Gastrocnemius medialis (tissue), 4 donors: ENCODE measurements around the gene DMD. TPM values are rescaled to one million over a fixed set of nuclear protein-coding genes. Genes with fewer than 3 reads are reported as not detected.

ENCODE experiments used
- ATAC-seq, 2 donors: fragments of 150-250 bp; one replicate each; pipeline ENCODE4 v1.9.1; 2016
- DNase-seq, 2 donors: peaks; one replicate each; pipeline ENCODE4 v3.0.0-alpha.2; 2019
- H3K27ac ChIP-seq, 4 donors: fragments of 200-600 bp; sonication (generic); 1 replicate in 1 of 4; 2 replicates in 3 of 4; pipeline ENCODE4 v1.5.1; 2016 to 2018; ENCODE audit warnings: mild to moderate bottlenecking in 2 of 4, moderate library complexity in 1 of 4
- H3K27me3 ChIP-seq, 3 donors: fragments of 200-600 bp; sonication (generic) in 2 of 3; 1 replicate in 1 of 3; 2 replicates in 2 of 3; pipeline versions ENCODE4 v1.5.1 to v1.6.0; 2016 to 2019; ENCODE audit warnings: mild to moderate bottlenecking in 1 of 3, moderate library complexity in 1 of 3
- H3K36me3 ChIP-seq, 2 donors: fragments of 200-600 bp; sonication (generic) in 1 of 2; one replicate each; pipeline ENCODE4 v1.5.1; 2017 to 2018
- H3K4me1 ChIP-seq, 2 donors: fragments of 200-600 bp; sonication (generic) in 1 of 2; one replicate each; pipeline ENCODE4 v1.5.1; 2016 to 2017; ENCODE audit warnings: mild to moderate bottlenecking in 2 of 2
- H3K4me3 ChIP-seq, 4 donors: fragments of 200-600 bp; sonication (generic) in 3 of 4; 1 replicate in 1 of 4; 2 replicates in 3 of 4; pipeline ENCODE4 v1.5.1; 2016 to 2019; ENCODE audit warnings: mild to moderate bottlenecking in 2 of 4
- H3K9me3 ChIP-seq, 3 donors: fragments of 200-600 bp; sonication (generic) in 2 of 3; 1 replicate in 1 of 3; 2 replicates in 2 of 3; pipeline ENCODE4 v1.5.1; 2016 to 2019
- CTCF ChIP-seq, 5 experiments: fragments of 450-650 bp in 3 of 5; fragments of 200-600 bp in 2 of 5; sonication (generic) in 2 of 5; IDR thresholded peaks in 4 of 5; conservative IDR thresholded peaks in 1 of 5; 1 replicate in 4 of 5; 2 replicates in 1 of 5; pipeline ENCODE4 v1.5.1; 2016 to 2019; ENCODE audit warnings: antibody characterized with exemption in 5 of 5, mild to moderate bottlenecking in 3 of 5, moderate library complexity in 3 of 5
- POLR2A ChIP-seq, 2 donors: fragments of 450-650 bp; IDR thresholded peaks; one replicate each; pipeline ENCODE4 v1.6.1; 2017; ENCODE audit warnings: antibody characterized with exemption in 2 of 2, mild to moderate bottlenecking in 2 of 2, moderate library complexity in 2 of 2
- in situ Hi-C, 4 donors: fragments of 200-750 bp; cut with MboI; loops; one replicate each; pipeline versions ENCODE4 v1.15.0 to v1.8.0; 2017; ENCODE audit warnings: low sequenced_read_pairs in 4 of 4
- intact Hi-C: fragments of 100-400 bp; cut with DNase I; formaldehyde crosslinking; loops from one replicate; pipeline ENCODE4 v1.15.1; 2023; ENCODE audit warnings: low total_unique reads
- total RNA-seq, 4 donors: library from RNA; depleted of rRNA; stranded (reverse); fragments of >200 nt; gene quantifications; one replicate each; pipeline versions ENCODE4 v1.1.0 to v1.2.3, GENCODE V29; 2016

DMD gene
- total RNA-seq, 4 donors from 2014 or later = 53.5 to 201 (median 98.9) TPM

- TF ChIP-seq POLR2A (IDR thresholded peaks at IDR 0.05) = no peak
- no peak for TF ChIP-seq CTCF (IDR thresholded peaks at IDR 0.05 in 4 of 5, conservative IDR thresholded peaks at IDR 0.05 in 1 of 5)
- no peak overlapping the region for H3K4me3 ChIP-seq
- H3K36me3 ChIP-seq = no peaks in the 10 kb centered on the region
- no peaks in the 10 kb centered on the region for H3K4me1 ChIP-seq
- in situ Hi-C loops = no loop called here
- DNase-seq (no peak), ATAC-seq (no peak)
- H3K27ac ChIP-seq = no peak overlapping the region
- H3K27me3 ChIP-seq = no peaks in the 10 kb centered on the region
- intact Hi-C loops = no loop called here
- H3K9me3 ChIP-seq = no peaks in the 10 kb centered on the region
These were observed 1689.4 kb downstream of the DMD start for GRCh38 chrX:31521941-31522340.

GRCh38 chrX:31516527-31516926, 1694.8 kb downstream of the DMD start:
- DNase-seq = no peak
- no peaks in the 10 kb centered on the region for H3K4me1 ChIP-seq
- in situ Hi-C loops (no loop called here), intact Hi-C loops (no loop called here)
- no peaks in the 10 kb centered on the region for H3K27me3 ChIP-seq
- TF ChIP-seq CTCF (IDR thresholded peaks at IDR 0.05 in 4 of 5, conservative IDR thresholded peaks at IDR 0.05 in 1 of 5) = no peak
- no peak for TF ChIP-seq POLR2A (IDR thresholded peaks at IDR 0.05)
- ATAC-seq = no peak
- H3K36me3 ChIP-seq = no peaks in the 10 kb centered on the region
- no peak overlapping the region for H3K27ac ChIP-seq
- H3K4me3 ChIP-seq = no peak overlapping the region
- no peaks in the 10 kb centered on the region for H3K9me3 ChIP-seq

- Histone ChIP-seq H3K27me3 (no peaks in the 10 kb centered on the region), H3K36me3 (no peaks in the 10 kb centered on the region), H3K4me3 (no peak overlapping the region), H3K9me3 (no peaks in the 10 kb centered on the region), H3K27ac (no peak overlapping the region), H3K4me1 (no peaks in the 10 kb centered on the region)
- ATAC-seq = no peak
- DNase-seq = no peak
- no peak for TF ChIP-seq POLR2A (IDR thresholded peaks at IDR 0.05)
- no peak for TF ChIP-seq CTCF (IDR thresholded peaks at IDR 0.05 in 4 of 5, conservative IDR thresholded peaks at IDR 0.05 in 1 of 5)
- intact Hi-C loops (no loop called here), in situ Hi-C loops (no loop called here)
These were observed 1703.0 kb downstream of the DMD start for GRCh38 chrX:31508338-31508737.

- no peak for TF ChIP-seq POLR2A (IDR thresholded peaks at IDR 0.05)
- no peak for TF ChIP-seq CTCF (IDR thresholded peaks at IDR 0.05 in 4 of 5, conservative IDR thresholded peaks at IDR 0.05 in 1 of 5)
- Histone ChIP-seq H3K27ac (no peak overlapping the region), H3K9me3 (no peaks in the 10 kb centered on the region), H3K27me3 (no peaks in the 10 kb centered on the region), H3K4me3 (no peak overlapping the region), H3K4me1 (no peaks in the 10 kb centered on the region), H3K36me3 (no peaks in the 10 kb centered on the region)
- in situ Hi-C loops (no loop called here), intact Hi-C loops (no loop called here)
- no peak for DNase-seq
- no peak for ATAC-seq
These were observed 1704.4 kb downstream of the DMD start for GRCh38 chrX:31506928-31507327.

- intact Hi-C loops (no loop called here), in situ Hi-C loops (no loop called here)
- no peaks in the 10 kb centered on the region for H3K27me3 ChIP-seq
- no peak overlapping the region for H3K27ac ChIP-seq
- no peak overlapping the region for H3K4me3 ChIP-seq
- no peaks in the 10 kb centered on the region for H3K36me3 ChIP-seq
- H3K9me3 ChIP-seq = no peaks in the 10 kb centered on the region
- ATAC-seq (no peak), DNase-seq (no peak)
- TF ChIP-seq CTCF (IDR thresholded peaks at IDR 0.05 in 4 of 5, conservative IDR thresholded peaks at IDR 0.05 in 1 of 5) = no peak
- no peaks in the 10 kb centered on the region for H3K4me1 ChIP-seq
These were observed 1705.0 kb downstream of the DMD start for GRCh38 chrX:31506360-31506759.
